Measurements from ENCODE around the gene ANKS3. TPM values are rescaled to one million over a fixed set of nuclear protein-coding genes. Genes with fewer than 3 reads are reported as not detected.

Gene ANKS3
- total and polyA plus RNA-seq, 2 donors (not counting 3 experiments of a cell fraction or from before 2014, with no cell fraction given), result 13.9 to 24.0 TPM

GRCh38 chr16:4746991-4747574, 13.0 kb upstream of the ANKS3 start:
- DNase-seq (ENCODE audit: low read depth, low spot score) (no peak), FAIRE-seq (no peak)
- Histone ChIP-seq H3K79me2 (ENCODE audit: control insufficient read depth, insufficient read depth, low read length) (no peaks in the 10 kb centered on the region), H3K9ac (replicated peaks; ENCODE audit: extremely low read depth, insufficient read depth, low read length) (no peak overlapping the region), H4K20me1 (replicated peaks; ENCODE audit: control insufficient read depth, extremely low read depth, insufficient read depth, low read length) (no peaks in the 10 kb centered on the region), H3K27me3 (ENCODE audit: control insufficient read depth in 2 of 2, insufficient read depth in 2 of 2, low read length in 2 of 2) (no peaks in the 10 kb centered on the region), H3K27ac (ENCODE audit: insufficient read depth, low read depth, low read length) (no peak overlapping the region), H3K4me2 (ENCODE audit: insufficient read depth, low read length) (no peak overlapping the region), H3K9me3 (replicated peaks; ENCODE audit: control insufficient read depth, insufficient read depth, low read length) (no peaks in the 10 kb centered on the region), H3K9me1 (replicated peaks; ENCODE audit: control insufficient read depth, extremely low read depth, insufficient read depth, low read length) (no peaks in the 10 kb centered on the region), H3K36me3 (ENCODE audit: control insufficient read depth in 2 of 2, extremely low read depth in 1 of 2, insufficient read depth in 2 of 2, low read length in 2 of 2) (peaks cover 2 to 10% of the 10 kb centered on the region in 2 experiments), H3K4me3 (replicated peaks in 1 of 3; ENCODE audit: insufficient read depth in 1 of 3, low read depth in 1 of 3, low read length in 3 of 3) (no peak overlapping the region), H3K4me1 (ENCODE audit: control insufficient read depth, extremely low read depth, insufficient read depth, low read length) (no peaks in the 10 kb centered on the region), H2AFZ (ENCODE audit: low read depth, low read length) (no peak overlapping the region)
- CTCF ChIA-PET, result no interaction called here
- POLR2A ChIA-PET, result no interaction called here
- intact Hi-C loops (cut with micrococcal nuclease) (no loop called here), dilution Hi-C loops (cut with MboI; ENCODE audit: extremely low pct_ligation_motif_present, low sequenced_read_pairs) (no loop called here)
- TF ChIP-seq CTCF (IDR thresholded peaks at IDR 0.05; ENCODE audit: extremely low read depth in 1 of 2, insufficient read depth in 1 of 2, low read depth in 1 of 2, low read length in 2 of 2) (no peak), MYC (IDR thresholded peaks at IDR 0.05; ENCODE audit: low read depth, low read length) (no peak), GATA2 (IDR thresholded peaks at IDR 0.05; ENCODE audit: insufficient read depth, insufficient read length, low read depth, low read length) (no peak), MAX (IDR thresholded peaks at IDR 0.05; ENCODE audit: insufficient read depth, insufficient read length) (no peak), FOS (IDR thresholded peaks at IDR 0.05; ENCODE audit: borderline replicate concordance, insufficient read depth, low read length) (no peak), POLR2A (IDR thresholded peaks at IDR 0.05; ENCODE audit: low read depth, low read length) (no peak), POLR2AphosphoS5 (IDR thresholded peaks at IDR 0.05; ENCODE audit: insufficient read depth, low read depth, low read length) (no peak), EZH2 (IDR thresholded peaks at IDR 0.05; ENCODE audit: borderline replicate concordance, low read depth, low read length, severe bottlenecking) (no peak), JUN (IDR thresholded peaks at IDR 0.05; ENCODE audit: borderline replicate concordance, insufficient read depth, insufficient read length, low read depth) (no peak)
- no TSS peak for BruUV-seq (replicated peaks)
